NOMO-1 (cell line): ENCODE data around the gene DERA.
"Not testable (repeated sequence)": the region's sequence is repeated elsewhere in the genome, so short reads cannot be mapped to it uniquely, and the experiment has no call there.

Experiments
- DNase-seq, 2 experiments: peaks; one replicate each; lab custom pipeline; 2025; ENCODE audit not compliant: unreplicated experiment in 2 of 2; lab: John Stamatoyannopoulos, UW

Gene DERA

GRCh38 chr12:15956413-15957185 lies 45.5 kb downstream of the DERA start:
- DNase-seq, result no peak

GRCh38 chr12:15962760-15963159 lies 51.6 kb downstream of the DERA start:
- DNase-seq, result no peak

- no peak for DNase-seq
Observed at GRCh38 chr12:15963271-15963670, 52.1 kb downstream of the DERA start.

- DNase-seq, result no peak
Observed at GRCh38 chr12:15966426-15966825, 55.3 kb downstream of the DERA start.

GRCh38 chr12:15967053-15967452 lies 55.9 kb downstream of the DERA start:
- DNase-seq, result not testable (repeated sequence)

- DNase-seq, result no peak
Observed at GRCh38 chr12:15971211-15971610, 60.1 kb downstream of the DERA start.

GRCh38 chr12:15972894-15973293 lies 61.8 kb downstream of the DERA start:
- DNase-seq, result no peak

GRCh38 chr12:15977999-15978951 lies 67.1 kb downstream of the DERA start:
- no peak for DNase-seq

- DNase-seq, result no peak
Observed at GRCh38 chr12:15979096-15980092, 68.3 kb downstream of the DERA start.

GRCh38 chr12:15982071-15982470 lies 70.9 kb downstream of the DERA start:
- no peak for DNase-seq

GRCh38 chr12:15982471-15982870 lies 71.3 kb downstream of the DERA start:
- DNase-seq, result no peak

- no peak for DNase-seq
Observed at GRCh38 chr12:15982921-15983320, 71.8 kb downstream of the DERA start.

GRCh38 chr12:15984097-15984800 lies 73.1 kb downstream of the DERA start:
- no peak for DNase-seq

- no peak for DNase-seq
Observed at GRCh38 chr12:15984963-15985362, 73.8 kb downstream of the DERA start.

GRCh38 chr12:15987696-15988095 lies 76.6 kb downstream of the DERA start:
- DNase-seq, result no peak

- no peak for DNase-seq
Observed at GRCh38 chr12:15988983-15989755, 78.0 kb downstream of the DERA start.

- no peak for DNase-seq
Observed at GRCh38 chr12:15995801-15996200, 84.7 kb downstream of the DERA start.

- no peak for DNase-seq
Observed at GRCh38 chr12:15996254-15996653, 85.1 kb downstream of the DERA start.

GRCh38 chr12:15996948-15997347 lies 85.8 kb downstream of the DERA start:
- DNase-seq, result no peak
